B cell (primary cell): ENCODE measurements around the gene LAMC3.

ENCODE experiments used
- CTCF ChIP-seq: fragments of 200-600 bp; IDR thresholded peaks from one replicate; pipeline ENCODE4 v1.8.0; 2022; ENCODE audit warnings: antibody characterized with exemption, mild to moderate bottlenecking
- EZH2 ChIP-seq: IDR thresholded peaks from 2 replicates; pipeline ENCODE4 v1.6.1; 2012; ENCODE audit warnings: borderline replicate concordance, low read depth, mild to moderate bottlenecking, moderate library complexity, low read length; ENCODE audit not compliant: insufficient read depth, poor library complexity, severe bottlenecking

GRCh38 chr9:131008086-131008485 lies 888 bp upstream of the LAMC3 start:
- TF ChIP-seq CTCF (no peak), EZH2 (no peak)
